Transverse colon (tissue), 4 donors: ENCODE results near the gene ATXN10. TPM values are rescaled to one million over a fixed set of nuclear protein-coding genes. Genes with fewer than 3 reads are reported as not detected.

Experiments
- DNase-seq: peaks from one replicate; pipeline ENCODE4 v3.0.0-alpha.2; 2019
- H3K27ac ChIP-seq, 4 donors: fragments of 200-600 bp; sonication (generic); 2 replicates each; pipeline ENCODE4 v1.5.1; 2016 to 2018; ENCODE audit warnings: inconsistent platforms in 4 of 4
- H3K27me3 ChIP-seq: fragments of 200-600 bp; sonication (generic); 2 replicates; pipeline ENCODE4 v1.5.1; 2017; ENCODE audit warnings: inconsistent platforms
- H3K36me3 ChIP-seq, 4 donors: fragments of 200-600 bp; sonication (generic); 2 replicates each; pipeline ENCODE4 v1.5.1; 2017 to 2019; ENCODE audit warnings: inconsistent platforms in 4 of 4
- H3K4me1 ChIP-seq, 4 donors: fragments of 200-600 bp; sonication (generic); 2 replicates each; pipeline ENCODE4 v1.5.1; 2017 to 2020; ENCODE audit warnings: inconsistent platforms in 4 of 4
- H3K4me3 ChIP-seq, 4 donors: fragments of 200-600 bp; sonication (generic); 1 replicate in 1 of 4; 2 replicates in 3 of 4; pipeline versions ENCODE4 v1.5.1 to v1.6.1; 2017 to 2019; ENCODE audit warnings: inconsistent platforms in 4 of 4
- H3K9me3 ChIP-seq, 2 donors: fragments of 200-600 bp; sonication (generic); 2 replicates each; pipeline ENCODE4 v1.5.1; 2017 to 2019; ENCODE audit warnings: inconsistent platforms in 2 of 2
- EP300 ChIP-seq: sonication (generic); formaldehyde crosslinking; IDR thresholded peaks from one replicate; pipeline ENCODE4 v1.6.1; 2017; ENCODE audit warnings: antibody characterized with exemption, low read depth
- POLR2A ChIP-seq: fragments of 450-650 bp; IDR thresholded peaks from one replicate; pipeline ENCODE4 v1.6.1; 2016; ENCODE audit warnings: antibody characterized with exemption, mild to moderate bottlenecking, moderate library complexity
- POLR2AphosphoS5 ChIP-seq, 3 donors: sonication (generic); formaldehyde crosslinking; IDR thresholded peaks; one replicate each; pipeline ENCODE4 v1.6.1; 2016; ENCODE audit warnings: antibody characterized with exemption in 3 of 3
- WGBS, 2 donors: methylation state at CpG; one replicate each; pipeline ENCODE4 v1.1.5; 2018; ENCODE audit warnings: low coverage in 1 of 2; 5-methylcytosine and 5-hydroxymethylcytosine counted together
- in situ Hi-C, 4 donors: fragments of 200-750 bp; cut with MboI; loops; one replicate each; pipeline versions ENCODE4 v1.15.0 to v1.15.1; 2017; ENCODE audit warnings: low sequenced_read_pairs in 3 of 4, low pct_ligation_motif_present in 1 of 4, low pct_unique_long_range_greater_than_20kb in 1 of 4
- intact Hi-C: fragments of 100-400 bp; cut with DNase I; formaldehyde crosslinking; loops from one replicate; pipeline ENCODE4 v1.15.1; 2023; ENCODE audit warnings: low total_unique reads
- total RNA-seq, 4 donors: library from RNA; depleted of rRNA; stranded (reverse); fragments of >200 nt; gene quantifications; one replicate each; pipeline ENCODE4 v1.1.0, GENCODE V29; 2016
- TF ChIP-seq, protein P1 (sequence below), 5 experiments: fragments of 200-600 bp in 3 of 5; fragments of 450-650 bp in 2 of 5; sonication (generic) in 3 of 5; IDR thresholded peaks; 1 replicate in 2 of 5; 2 replicates in 3 of 5; pipeline ENCODE4 v1.5.1; 2016 to 2017; ENCODE audit warnings: antibody characterized with exemption in 5 of 5, inconsistent platforms in 3 of 5, mild to moderate bottlenecking in 2 of 5, moderate library complexity in 1 of 5

ATXN10 gene
- total RNA-seq, 4 donors from 2014 or later: 27.3 to 88.3 (median 47.8) TPM

- H3K4me3 ChIP-seq: no peak overlapping the region
- no peak overlapping the region for H3K27ac ChIP-seq
- no peaks in the 10 kb centered on the region for H3K4me1 ChIP-seq
- DNase-seq: no peak
- H3K27me3 ChIP-seq: no peaks in the 10 kb centered on the region
- in situ Hi-C loops (no loop called here), intact Hi-C loops (no loop called here)
- no peaks in the 10 kb centered on the region for H3K9me3 ChIP-seq
- peaks cover 0 to 6% (median 3%) of the 10 kb centered on the region in 4 donors for H3K36me3 ChIP-seq
- TF ChIP-seq EP300: no peak
- no peak for TF ChIP-seq POLR2A
- no peak for TF ChIP-seq POLR2AphosphoS5 (IDR thresholded peaks at IDR 0.05)
- TF ChIP-seq, protein P1, sequence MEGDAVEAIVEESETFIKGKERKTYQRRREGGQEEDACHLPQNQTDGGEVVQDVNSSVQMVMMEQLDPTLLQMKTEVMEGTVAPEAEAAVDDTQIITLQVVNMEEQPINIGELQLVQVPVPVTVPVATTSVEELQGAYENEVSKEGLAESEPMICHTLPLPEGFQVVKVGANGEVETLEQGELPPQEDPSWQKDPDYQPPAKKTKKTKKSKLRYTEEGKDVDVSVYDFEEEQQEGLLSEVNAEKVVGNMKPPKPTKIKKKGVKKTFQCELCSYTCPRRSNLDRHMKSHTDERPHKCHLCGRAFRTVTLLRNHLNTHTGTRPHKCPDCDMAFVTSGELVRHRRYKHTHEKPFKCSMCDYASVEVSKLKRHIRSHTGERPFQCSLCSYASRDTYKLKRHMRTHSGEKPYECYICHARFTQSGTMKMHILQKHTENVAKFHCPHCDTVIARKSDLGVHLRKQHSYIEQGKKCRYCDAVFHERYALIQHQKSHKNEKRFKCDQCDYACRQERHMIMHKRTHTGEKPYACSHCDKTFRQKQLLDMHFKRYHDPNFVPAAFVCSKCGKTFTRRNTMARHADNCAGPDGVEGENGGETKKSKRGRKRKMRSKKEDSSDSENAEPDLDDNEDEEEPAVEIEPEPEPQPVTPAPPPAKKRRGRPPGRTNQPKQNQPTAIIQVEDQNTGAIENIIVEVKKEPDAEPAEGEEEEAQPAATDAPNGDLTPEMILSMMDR (IDR thresholded peaks at IDR 0.05): no peak
- 88 to 94% methylated on average over 1 of the region's 1 CpG for WGBS, 2 donors
Observed at GRCh38 chr22:45717789-45718188, 46.2 kb downstream of the ATXN10 start.

- in situ Hi-C loops: no loop called here
- Histone ChIP-seq H3K4me3 (no peak overlapping the region), H3K4me1 (no peaks in the 10 kb centered on the region), H3K27ac (no peak overlapping the region), H3K36me3 (peaks cover 0 to 6% (median 3%) of the 10 kb centered on the region in 4 donors), H3K9me3 (no peaks in the 10 kb centered on the region), H3K27me3 (no peaks in the 10 kb centered on the region)
- 79 to 92% methylated on average over 3 to 4 of the region's 4 CpGs for WGBS, 2 donors
- intact Hi-C loops: no loop called here
- DNase-seq: no peak
- TF ChIP-seq POLR2AphosphoS5 (IDR thresholded peaks at IDR 0.05) (no peak), EP300 (no peak), POLR2A (no peak)
- TF ChIP-seq, protein P1 (IDR thresholded peaks at IDR 0.05): no peak
Observed at GRCh38 chr22:45718391-45718790, 46.8 kb downstream of the ATXN10 start.

GRCh38 chr22:45720839-45721378, 49.3 kb downstream of the ATXN10 start:
- H3K36me3 ChIP-seq: peaks cover 0 to 6% (median 3%) of the 10 kb centered on the region in 4 donors
- TF ChIP-seq POLR2AphosphoS5 (IDR thresholded peaks at IDR 0.05): no peak
- no peak overlapping the region for H3K4me3 ChIP-seq
- no peaks in the 10 kb centered on the region for H3K9me3 ChIP-seq
- intact Hi-C loops: no loop called here
- no peaks in the 10 kb centered on the region for H3K27me3 ChIP-seq
- H3K27ac ChIP-seq: no peak overlapping the region
- 89 to 100% methylated on average over 1 to 5 of the region's 5 CpGs for WGBS, 2 donors
- H3K4me1 ChIP-seq: no peaks in the 10 kb centered on the region
- no peak for DNase-seq
- in situ Hi-C loops: no loop called here

- no peaks in the 10 kb centered on the region for H3K9me3 ChIP-seq
- in situ Hi-C loops: no loop called here
- WGBS, 2 donors: 51 to 67% methylated on average over 1 to 2 of the region's 2 CpGs
- H3K27ac ChIP-seq: no peak overlapping the region
- TF ChIP-seq, protein P1 (IDR thresholded peaks at IDR 0.05): no peak
- TF ChIP-seq EP300 (no peak), POLR2A (no peak), POLR2AphosphoS5 (IDR thresholded peaks at IDR 0.05) (no peak)
- no peak overlapping the region for H3K4me3 ChIP-seq
- H3K36me3 ChIP-seq: peaks cover 0 to 6% (median 3%) of the 10 kb centered on the region in 4 donors
- intact Hi-C loops: no loop called here
- no peaks in the 10 kb centered on the region for H3K4me1 ChIP-seq
- no peak for DNase-seq
- no peaks in the 10 kb centered on the region for H3K27me3 ChIP-seq
Observed at GRCh38 chr22:45722006-45722405, 50.4 kb downstream of the ATXN10 start.

DNA sequence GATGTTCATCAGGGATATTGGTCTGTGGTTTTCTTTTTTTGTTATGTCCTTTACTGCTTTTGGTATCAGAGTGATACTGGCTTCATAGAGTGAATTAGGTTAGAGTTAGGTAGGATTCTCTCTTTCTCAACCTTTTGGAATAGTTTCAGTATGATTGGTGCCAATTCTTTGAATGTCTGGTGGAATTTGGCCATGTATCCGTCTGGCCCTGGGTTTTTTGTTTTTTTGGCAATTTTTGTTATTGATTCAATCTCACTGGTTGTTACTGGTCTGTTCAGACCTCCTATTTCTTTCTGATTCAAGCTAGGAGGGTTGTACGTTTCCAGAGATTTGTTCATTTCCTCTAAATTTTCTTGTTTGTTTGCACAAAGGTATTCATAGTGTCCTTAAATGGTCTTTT, 54.4 kb downstream of the ATXN10 start:
- Histone ChIP-seq H3K27ac (no peak overlapping the region), H3K36me3 (no peaks in the 10 kb centered on the region), H3K4me1 (peaks cover 0 to 9% (median 7%) of the 10 kb centered on the region in 4 donors), H3K9me3 (no peaks in the 10 kb centered on the region), H3K27me3 (no peaks in the 10 kb centered on the region), H3K4me3 (no peak overlapping the region)
- in situ Hi-C loops: no loop called here
- 54 to 78% methylated on average over 2 of the region's 2 CpGs for WGBS, 2 donors
- TF ChIP-seq, protein P1 (IDR thresholded peaks at IDR 0.05): no peak
- TF ChIP-seq POLR2A: no peak
- no peak for TF ChIP-seq EP300
- no peak for TF ChIP-seq POLR2AphosphoS5 (IDR thresholded peaks at IDR 0.05)
- intact Hi-C loops: no loop called here
- no peak for DNase-seq
